Thyroid gland (tissue), 4 donors: ENCODE data around the gene C3orf70.

Source experiments
- POLR2A ChIP-seq, 2 donors: fragments of 450-650 bp; IDR thresholded peaks; one replicate each; pipeline ENCODE4 v1.6.1; 2017; ENCODE audit warnings: antibody characterized with exemption in 2 of 2, mild to moderate bottlenecking in 2 of 2, moderate library complexity in 1 of 2
- TF ChIP-seq, protein P1 (sequence below), 6 experiments: fragments of 200-600 bp in 3 of 6; fragments of 450-650 bp in 3 of 6; sonication (generic) in 3 of 6; IDR thresholded peaks; one replicate each; pipeline ENCODE4 v1.5.1; 2016 to 2019; ENCODE audit warnings: antibody characterized with exemption in 6 of 6, mild to moderate bottlenecking in 2 of 6, inconsistent platforms in 1 of 6, moderate library complexity in 1 of 6

DNA sequence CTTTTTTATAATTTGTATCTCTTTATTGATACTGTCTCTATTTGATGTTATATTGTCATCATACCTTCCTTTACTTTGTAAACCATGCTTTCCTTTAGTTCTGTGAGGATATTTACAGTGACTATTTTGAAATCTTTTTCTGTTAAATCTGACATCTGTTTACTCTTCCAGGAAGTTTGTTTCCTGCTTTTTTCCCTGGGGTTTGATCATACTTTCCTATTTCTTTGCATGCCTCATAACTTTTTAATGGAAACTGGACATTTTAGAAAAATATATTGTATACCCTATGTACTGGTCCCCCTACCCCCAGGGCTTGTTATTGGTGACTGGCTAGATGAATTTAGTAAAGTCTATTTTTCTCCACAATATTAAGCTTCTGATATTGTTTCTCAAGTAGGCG lies 115.1 kb downstream of the C3orf70 start:
- TF ChIP-seq, protein P1, sequence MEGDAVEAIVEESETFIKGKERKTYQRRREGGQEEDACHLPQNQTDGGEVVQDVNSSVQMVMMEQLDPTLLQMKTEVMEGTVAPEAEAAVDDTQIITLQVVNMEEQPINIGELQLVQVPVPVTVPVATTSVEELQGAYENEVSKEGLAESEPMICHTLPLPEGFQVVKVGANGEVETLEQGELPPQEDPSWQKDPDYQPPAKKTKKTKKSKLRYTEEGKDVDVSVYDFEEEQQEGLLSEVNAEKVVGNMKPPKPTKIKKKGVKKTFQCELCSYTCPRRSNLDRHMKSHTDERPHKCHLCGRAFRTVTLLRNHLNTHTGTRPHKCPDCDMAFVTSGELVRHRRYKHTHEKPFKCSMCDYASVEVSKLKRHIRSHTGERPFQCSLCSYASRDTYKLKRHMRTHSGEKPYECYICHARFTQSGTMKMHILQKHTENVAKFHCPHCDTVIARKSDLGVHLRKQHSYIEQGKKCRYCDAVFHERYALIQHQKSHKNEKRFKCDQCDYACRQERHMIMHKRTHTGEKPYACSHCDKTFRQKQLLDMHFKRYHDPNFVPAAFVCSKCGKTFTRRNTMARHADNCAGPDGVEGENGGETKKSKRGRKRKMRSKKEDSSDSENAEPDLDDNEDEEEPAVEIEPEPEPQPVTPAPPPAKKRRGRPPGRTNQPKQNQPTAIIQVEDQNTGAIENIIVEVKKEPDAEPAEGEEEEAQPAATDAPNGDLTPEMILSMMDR (IDR thresholded peaks at IDR 0.05): no peak
- TF ChIP-seq POLR2A (IDR thresholded peaks at IDR 0.05): no peak
